Esophagus muscularis mucosa (tissue), 4 donors: Measurements from ENCODE around the gene FAM98A. TPM values are rescaled to one million over a fixed set of nuclear protein-coding genes. Genes with fewer than 3 reads are reported as not detected.

Experiments used
- DNase-seq: peaks from one replicate; pipeline ENCODE4 v3.0.0-alpha.2; 2017; ENCODE audit errors: extremely low spot score
- H3K27ac ChIP-seq, 4 donors: fragments of 200-600 bp; sonication (generic); replicated peaks in 1 of 4; 1 replicate in 3 of 4; 2 replicates in 1 of 4; pipeline ENCODE4 v1.5.1; 2016 to 2019; ENCODE audit warnings: mild to moderate bottlenecking in 1 of 4
- H3K27me3 ChIP-seq, 4 donors: fragments of 200-600 bp; sonication (generic); one replicate each; pipeline versions ENCODE4 v1.5.1 to v1.6.0; 2016 to 2019
- H3K36me3 ChIP-seq, 4 donors: fragments of 200-600 bp; sonication (generic); one replicate each; pipeline ENCODE4 v1.5.1; 2016 to 2019
- H3K4me1 ChIP-seq, 4 donors: fragments of 200-600 bp; sonication (generic); one replicate each; pipeline ENCODE4 v1.5.1; 2016 to 2019
- H3K4me3 ChIP-seq, 4 donors: fragments of 200-600 bp; sonication (generic); 1 replicate in 2 of 4; 2 replicates in 2 of 4; pipeline ENCODE4 v1.5.1; 2016 to 2019; ENCODE audit warnings: mild to moderate bottlenecking in 4 of 4, moderate library complexity in 1 of 4
- H3K9me3 ChIP-seq, 4 donors: fragments of 200-600 bp; sonication (generic); 1 replicate in 3 of 4; 2 replicates in 1 of 4; pipeline ENCODE4 v1.5.1; 2016 to 2019
- CTCF ChIP-seq, 3 experiments: fragments of 200-600 bp in 2 of 3; fragments of 450-650 bp in 1 of 3; sonication (generic) in 2 of 3; IDR thresholded peaks; one replicate each; pipeline ENCODE4 v1.5.1; 2017 to 2019; ENCODE audit warnings: antibody characterized with exemption in 3 of 3, mild to moderate bottlenecking in 2 of 3, moderate library complexity in 1 of 3
- EP300 ChIP-seq: sonication (generic); formaldehyde crosslinking; IDR thresholded peaks from one replicate; pipeline ENCODE4 v1.6.1; 2017; ENCODE audit warnings: antibody characterized with exemption
- POLR2A ChIP-seq: fragments of 450-650 bp; IDR thresholded peaks from one replicate; pipeline ENCODE4 v1.6.1; 2017; ENCODE audit warnings: antibody characterized with exemption, moderate library complexity, mild to moderate bottlenecking, low read depth
- POLR2AphosphoS5 ChIP-seq, 2 donors: sonication (generic); formaldehyde crosslinking; IDR thresholded peaks; one replicate each; pipeline ENCODE4 v1.6.1; 2017; ENCODE audit warnings: antibody characterized with exemption in 2 of 2
- WGBS: methylation state at CpG from one replicate; pipeline ENCODE4 v1.1.5; 2018; 5-methylcytosine and 5-hydroxymethylcytosine counted together
- intact Hi-C: fragments of 100-400 bp; cut with DNase I; formaldehyde crosslinking; loops from one replicate; pipeline ENCODE4 v1.15.1; 2023
- total RNA-seq, 4 donors: library from RNA; depleted of rRNA; stranded (reverse); fragments of >200 nt; gene quantifications; one replicate each; pipeline versions ENCODE4 v1.1.0 to v1.2.1, GENCODE V29; 2016

The FAM98A gene
- total RNA-seq, 4 donors from 2014 or later, result 32.0 to 337 (median 50.3) TPM

GRCh38 chr2:33607251-33607721 is 8.2 kb upstream of the FAM98A start:
- DNase-seq, result no peak
- intact Hi-C loops, result no loop called here
- 68% methylated on average over 4 of the region's 4 CpGs for WGBS
- no peak overlapping the region for H3K27ac ChIP-seq
- peaks cover 0 to 22% (median 17%) of the 10 kb centered on the region in 4 donors for H3K4me1 ChIP-seq
- H3K27me3 ChIP-seq, result no peaks in the 10 kb centered on the region
- H3K36me3 ChIP-seq, result no peaks in the 10 kb centered on the region
- TF ChIP-seq CTCF (IDR thresholded peaks at IDR 0.05) (no peak), POLR2AphosphoS5 (IDR thresholded peaks at IDR 0.05) (no peak)
- H3K9me3 ChIP-seq, result no peaks in the 10 kb centered on the region
- H3K4me3 ChIP-seq, result no peak overlapping the region

DNA sequence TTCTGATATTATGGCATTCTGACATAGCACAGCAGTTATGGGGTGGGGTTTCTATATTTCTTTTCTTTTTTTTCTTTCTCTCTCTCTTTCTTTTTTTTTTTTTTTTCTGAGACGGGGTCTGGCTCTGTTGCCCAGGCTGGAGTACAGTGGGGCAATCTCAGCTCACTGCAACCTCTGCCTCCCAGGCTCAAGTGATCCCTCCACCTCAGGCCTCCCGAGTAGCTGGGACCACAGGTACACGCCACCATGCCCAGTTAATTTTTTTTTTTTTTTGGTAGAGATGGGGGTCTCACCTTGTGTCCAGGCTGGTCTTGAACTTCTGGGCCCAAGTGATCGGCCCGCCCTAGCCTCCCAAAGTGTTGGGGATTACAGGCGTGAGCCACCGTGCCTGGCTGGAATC is 7.5 kb upstream of the FAM98A start:
- TF ChIP-seq EP300, result no peak
- no peak for TF ChIP-seq POLR2A
- TF ChIP-seq CTCF (IDR thresholded peaks at IDR 0.05), result no peak
- no peak for TF ChIP-seq POLR2AphosphoS5 (IDR thresholded peaks at IDR 0.05)
- Histone ChIP-seq H3K4me1 (peaks cover 0 to 22% (median 17%) of the 10 kb centered on the region in 4 donors), H3K4me3 (no peak overlapping the region), H3K9me3 (no peaks in the 10 kb centered on the region), H3K36me3 (no peaks in the 10 kb centered on the region), H3K27me3 (no peaks in the 10 kb centered on the region), H3K27ac (no peak overlapping the region)
- intact Hi-C loops, result no loop called here
- WGBS, result 94% methylated on average over 7 of the region's 7 CpGs
- no peak for DNase-seq

GRCh38 chr2:33606100-33606499 is 7.0 kb upstream of the FAM98A start:
- Histone ChIP-seq H3K36me3 (no peaks in the 10 kb centered on the region), H3K4me1 (peaks cover 0 to 22% (median 17%) of the 10 kb centered on the region in 4 donors), H3K4me3 (no peak overlapping the region), H3K9me3 (no peaks in the 10 kb centered on the region), H3K27me3 (no peaks in the 10 kb centered on the region), H3K27ac (no peak overlapping the region)
- no peak for TF ChIP-seq POLR2AphosphoS5 (IDR thresholded peaks at IDR 0.05)
- TF ChIP-seq CTCF (IDR thresholded peaks at IDR 0.05), result no peak
- TF ChIP-seq POLR2A, result no peak
- TF ChIP-seq EP300, result no peak
- 67% methylated on average over 4 of the region's 4 CpGs for WGBS
- DNase-seq, result no peak
- intact Hi-C loops, result no loop called here

DNA sequence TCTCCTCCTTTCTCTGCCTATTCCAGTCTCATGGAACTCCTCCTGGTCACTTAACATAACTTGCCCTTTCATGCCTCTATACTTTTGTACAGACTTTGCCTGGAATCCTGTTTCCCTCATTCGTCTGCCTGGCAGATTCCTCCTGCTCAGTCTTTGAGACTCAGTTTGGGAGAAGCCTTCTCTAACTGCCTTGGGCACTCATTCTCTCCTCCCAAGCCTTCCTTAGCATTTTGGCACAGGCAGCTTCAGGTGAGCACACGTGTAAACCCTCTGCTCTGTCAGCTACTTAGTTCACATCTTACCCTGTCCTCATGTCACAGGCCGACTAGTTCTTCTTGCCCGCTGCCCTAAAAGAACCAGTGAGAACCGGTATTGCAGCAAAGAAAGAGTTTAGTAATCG is 6.0 kb upstream of the FAM98A start:
- Histone ChIP-seq H3K27me3 (no peaks in the 10 kb centered on the region), H3K4me3 (no peak overlapping the region), H3K4me1 (peaks cover 0 to 23% (median 18%) of the 10 kb centered on the region in 4 donors), H3K27ac (no peak overlapping the region), H3K9me3 (no peaks in the 10 kb centered on the region), H3K36me3 (no peaks in the 10 kb centered on the region)
- intact Hi-C loops, result no loop called here
- DNase-seq, result no peak
- TF ChIP-seq CTCF (IDR thresholded peaks at IDR 0.05), result no peak
- no peak for TF ChIP-seq POLR2AphosphoS5 (IDR thresholded peaks at IDR 0.05)
- TF ChIP-seq EP300, result no peak
- no peak for TF ChIP-seq POLR2A
- 71% methylated on average over 6 of the region's 6 CpGs for WGBS

GRCh38 chr2:33603416-33603815 is 4.3 kb upstream of the FAM98A start:
- intact Hi-C loops, result no loop called here
- DNase-seq, result no peak
- Histone ChIP-seq H3K27me3 (no peaks in the 10 kb centered on the region), H3K4me3 (no peak overlapping the region), H3K9me3 (no peaks in the 10 kb centered on the region), H3K4me1 (peaks cover 0 to 27% (median 21%) of the 10 kb centered on the region in 4 donors), H3K27ac (no peak overlapping the region), H3K36me3 (no peaks in the 10 kb centered on the region)
- no peak for TF ChIP-seq CTCF (IDR thresholded peaks at IDR 0.05)
- no peak for TF ChIP-seq EP300
- no peak for TF ChIP-seq POLR2A
- TF ChIP-seq POLR2AphosphoS5 (IDR thresholded peaks at IDR 0.05), result no peak
- WGBS, result 74% methylated on average over 3 of the region's 3 CpGs
